ENCODE results near the gene UQCR11. TPM values are rescaled to one million over a fixed set of nuclear protein-coding genes. Genes with fewer than 3 reads are reported as not detected.

UQCR11 gene
- total RNA-seq, 2 donors from 2014 or later: 32.7 to 51.9 TPM

GRCh38 chr19:1555487-1556389 is 49.5 kb downstream of the UQCR11 start:
- H3K4me3 ChIP-seq: no peak overlapping the region
- no peaks in the 10 kb centered on the region for H3K4me1 ChIP-seq (ENCODE audit: control insufficient read depth in 1 of 2, low read depth in 2 of 2)
- ATAC-seq (ENCODE audit: insufficient number of reproducible peaks, low FRiP score, low read depth) (no peak), DNase-seq (ENCODE audit: low spot score) (no peak)
- H3K36me3 ChIP-seq: no peaks in the 10 kb centered on the region
- H3K9me3 ChIP-seq: no peaks in the 10 kb centered on the region
- H3K27me3 ChIP-seq (replicated peaks; ENCODE audit: insufficient read depth): no peaks in the 10 kb centered on the region
- no peak overlapping the region for H3K27ac ChIP-seq
- TF ChIP-seq, protein P1, sequence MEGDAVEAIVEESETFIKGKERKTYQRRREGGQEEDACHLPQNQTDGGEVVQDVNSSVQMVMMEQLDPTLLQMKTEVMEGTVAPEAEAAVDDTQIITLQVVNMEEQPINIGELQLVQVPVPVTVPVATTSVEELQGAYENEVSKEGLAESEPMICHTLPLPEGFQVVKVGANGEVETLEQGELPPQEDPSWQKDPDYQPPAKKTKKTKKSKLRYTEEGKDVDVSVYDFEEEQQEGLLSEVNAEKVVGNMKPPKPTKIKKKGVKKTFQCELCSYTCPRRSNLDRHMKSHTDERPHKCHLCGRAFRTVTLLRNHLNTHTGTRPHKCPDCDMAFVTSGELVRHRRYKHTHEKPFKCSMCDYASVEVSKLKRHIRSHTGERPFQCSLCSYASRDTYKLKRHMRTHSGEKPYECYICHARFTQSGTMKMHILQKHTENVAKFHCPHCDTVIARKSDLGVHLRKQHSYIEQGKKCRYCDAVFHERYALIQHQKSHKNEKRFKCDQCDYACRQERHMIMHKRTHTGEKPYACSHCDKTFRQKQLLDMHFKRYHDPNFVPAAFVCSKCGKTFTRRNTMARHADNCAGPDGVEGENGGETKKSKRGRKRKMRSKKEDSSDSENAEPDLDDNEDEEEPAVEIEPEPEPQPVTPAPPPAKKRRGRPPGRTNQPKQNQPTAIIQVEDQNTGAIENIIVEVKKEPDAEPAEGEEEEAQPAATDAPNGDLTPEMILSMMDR (IDR thresholded peaks at IDR 0.05): no peak

DNA sequence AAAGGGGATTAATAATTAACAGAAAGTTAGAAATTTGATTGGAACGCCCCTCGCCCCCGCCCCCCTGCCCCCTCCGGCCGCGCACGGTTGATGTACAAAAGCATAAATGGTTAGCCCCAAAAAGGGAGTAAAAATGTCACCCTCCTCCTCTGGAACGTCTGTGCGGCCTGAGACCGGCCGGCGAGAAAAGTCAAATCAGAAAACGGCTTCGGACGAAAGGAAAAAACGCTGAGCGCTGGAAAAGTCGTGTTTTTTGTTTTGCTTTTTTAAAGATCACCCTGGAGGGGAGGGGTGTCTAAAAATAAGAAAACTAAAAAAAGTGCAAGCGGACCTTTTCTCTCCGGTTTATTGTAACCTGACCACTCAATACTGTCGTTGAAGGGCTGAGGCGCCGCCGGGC is 50.3 kb downstream of the UQCR11 start:
- DNase-seq (ENCODE audit: low spot score): no peak
- Histone ChIP-seq H3K27me3 (replicated peaks; ENCODE audit: insufficient read depth) (no peaks in the 10 kb centered on the region), H3K9me3 (no peaks in the 10 kb centered on the region), H3K27ac (no peak overlapping the region), H3K4me3 (no peak overlapping the region), H3K36me3 (no peaks in the 10 kb centered on the region), H3K4me1 (ENCODE audit: control insufficient read depth in 1 of 2, low read depth in 2 of 2) (no peaks in the 10 kb centered on the region)
- TF ChIP-seq, protein P1 (IDR thresholded peaks at IDR 0.05): no peak
- no peak for ATAC-seq (ENCODE audit: insufficient number of reproducible peaks, low FRiP score, low read depth)

DNA sequence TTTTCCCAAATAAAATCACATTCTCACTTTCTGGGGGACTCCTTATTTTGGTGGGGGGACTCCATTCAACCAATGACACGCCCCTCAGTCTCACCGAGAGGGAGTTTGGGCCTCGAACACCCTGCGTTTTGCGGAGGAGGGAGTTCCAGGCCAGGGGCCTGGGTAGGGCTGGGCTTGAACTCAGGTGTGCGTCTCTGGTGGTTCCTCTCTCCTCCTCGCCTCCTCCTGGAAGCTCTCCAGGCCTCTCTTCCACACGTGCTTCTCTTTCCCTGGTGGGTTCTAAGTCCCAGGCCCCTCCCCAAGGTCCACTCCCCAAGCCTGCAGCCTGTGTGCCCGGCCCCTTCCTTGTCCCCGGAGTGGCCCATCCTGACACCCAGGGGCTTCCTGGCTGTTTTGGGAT is 51.8 kb downstream of the UQCR11 start:
- DNase-seq (ENCODE audit: low spot score) (no peak), ATAC-seq (ENCODE audit: insufficient number of reproducible peaks, low FRiP score, low read depth) (no peak)
- Histone ChIP-seq H3K9me3 (no peaks in the 10 kb centered on the region), H3K27me3 (replicated peaks; ENCODE audit: insufficient read depth) (no peaks in the 10 kb centered on the region), H3K27ac (no peak overlapping the region), H3K4me3 (no peak overlapping the region), H3K36me3 (no peaks in the 10 kb centered on the region), H3K4me1 (ENCODE audit: control insufficient read depth in 1 of 2, low read depth in 2 of 2) (no peaks in the 10 kb centered on the region)
- TF ChIP-seq, protein P1 (IDR thresholded peaks at IDR 0.05): no peak

DNA sequence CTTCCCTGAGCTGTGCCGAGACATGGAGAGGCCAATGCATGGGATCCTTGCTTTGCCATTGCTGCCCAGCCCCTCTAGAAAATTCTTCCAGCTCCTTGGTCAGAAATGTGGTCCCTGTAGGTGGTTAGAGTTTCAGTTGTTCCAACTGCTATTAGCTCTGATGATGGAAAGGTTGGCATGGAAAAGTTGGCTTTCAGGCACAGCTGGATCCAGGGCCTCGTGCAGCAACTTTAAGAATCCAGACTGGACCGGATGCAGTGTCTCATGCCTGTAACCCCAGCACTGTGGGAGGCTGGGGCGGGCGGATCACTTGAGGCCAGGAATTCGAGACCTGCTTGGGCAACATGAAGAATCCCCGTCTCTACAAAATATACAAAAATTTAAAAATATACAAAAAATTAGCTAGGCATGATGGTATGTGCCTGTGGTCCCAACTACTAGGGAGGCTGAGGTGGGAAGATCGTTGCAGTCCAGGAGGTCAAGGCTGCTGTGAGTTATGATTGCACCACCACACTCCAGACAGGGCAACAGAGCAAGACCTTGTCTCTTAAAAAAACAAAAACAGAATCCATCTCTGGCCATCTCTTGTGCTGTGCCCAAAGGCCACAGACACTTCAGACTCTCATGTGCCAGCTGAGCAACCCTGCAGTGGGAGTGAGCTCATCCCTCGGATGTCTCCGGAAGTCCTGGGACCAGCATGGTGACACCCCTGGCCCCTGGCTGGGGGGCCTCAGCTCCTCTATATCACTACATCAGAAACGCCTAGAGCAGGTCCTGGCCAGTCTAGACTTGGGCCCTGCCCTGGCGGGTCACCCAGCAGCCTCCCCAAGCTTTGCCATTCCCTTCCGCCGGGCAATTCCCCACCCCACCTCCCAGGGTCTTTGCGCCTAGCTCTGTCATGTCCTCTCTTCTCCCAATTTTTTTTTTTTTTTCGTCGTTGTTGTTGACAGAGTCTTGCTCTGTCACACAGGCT is 53.9 kb downstream of the UQCR11 start:
- DNase-seq (ENCODE audit: low spot score) (no peak), ATAC-seq (ENCODE audit: insufficient number of reproducible peaks, low FRiP score, low read depth) (no peak)
- no peak overlapping the region for H3K4me3 ChIP-seq
- no peaks in the 10 kb centered on the region for H3K27me3 ChIP-seq (replicated peaks; ENCODE audit: insufficient read depth)
- no peak overlapping the region for H3K27ac ChIP-seq
- no peaks in the 10 kb centered on the region for H3K4me1 ChIP-seq (ENCODE audit: control insufficient read depth in 1 of 2, low read depth in 2 of 2)
- no peaks in the 10 kb centered on the region for H3K9me3 ChIP-seq
- no peaks in the 10 kb centered on the region for H3K36me3 ChIP-seq
- TF ChIP-seq, protein P1 (IDR thresholded peaks at IDR 0.05): no peak

Data from thoracic aorta (tissue), 2 donors.